ENCODE data around the gene HINFP. TPM values are rescaled to one million over a fixed set of nuclear protein-coding genes. Genes with fewer than 3 reads are reported as not detected.
A peak's percentile ranks its signal among the peaks of the same experiment; 100 is the strongest.

The HINFP gene
- total and polyA plus RNA-seq, 2 of the 8 experiments (the other 6 are each of a cell fraction or from before 2014, with no cell fraction given): 35.0 to 37.3 TPM

GRCh38 chr11:119168471-119169281 is 47.3 kb downstream of the HINFP start, which contains the start of gene NLRX1 (continued):
- TF ChIP-seq CHD7 (IDR thresholded peaks at IDR 0.05; ENCODE audit: insufficient replicate concordance, low read length) (peak; percentile 40), E2F6 (IDR thresholded peaks at IDR 0.05) (no peak), TEAD4 (IDR thresholded peaks at IDR 0.05; ENCODE audit: low read depth, low read length) (peak; percentile 49; the same call in 1 of the 2 replicates), ATF3 (IDR thresholded peaks at IDR 0.05; ENCODE audit: insufficient read depth, low read depth, low read length) (no peak), BRCA1 (IDR thresholded peaks at IDR 0.05; ENCODE audit: low read depth, low read length) (no peak), CEBPB (IDR thresholded peaks at IDR 0.05; ENCODE audit: low read depth, low read length) (no peak), NANOG (IDR thresholded peaks at IDR 0.05; ENCODE audit: insufficient read depth, low read depth, low read length, poor library complexity, severe bottlenecking) (no peak)

Measured in H1 (cell line).